T-helper 1 cell treated with Interleukin-12 subunit alpha and Interleukin-12 subunit beta and Interleukin-4 antibody, amounts not matched to agents 30 μg/mL and 1 μg/mL, for 36 hours (primary cell): ENCODE results near the gene SPR.

Experiments
- H3K27ac Mint-ChIP-seq: one replicate; pipeline ENCODE4 v1.8.0; 2021; ENCODE audit warnings: mild to moderate bottlenecking, mixed read lengths
- H3K27me3 Mint-ChIP-seq: one replicate; pipeline ENCODE4 v1.8.0; 2021; ENCODE audit warnings: low read depth, mixed read lengths
- H3K36me3 Mint-ChIP-seq: one replicate; pipeline ENCODE4 v1.8.0; 2021; ENCODE audit warnings: low read depth, mixed read lengths
- H3K4me1 Mint-ChIP-seq: one replicate; pipeline ENCODE4 v1.8.0; 2021; ENCODE audit warnings: low read depth, mixed read lengths
- H3K4me3 Mint-ChIP-seq: one replicate; pipeline ENCODE4 v1.8.0; 2021; ENCODE audit warnings: mild to moderate bottlenecking, moderate library complexity, mixed read lengths
- H3K9me3 Mint-ChIP-seq: one replicate; pipeline ENCODE4 v1.8.0; 2021; ENCODE audit warnings: mixed read lengths

SPR gene

DNA sequence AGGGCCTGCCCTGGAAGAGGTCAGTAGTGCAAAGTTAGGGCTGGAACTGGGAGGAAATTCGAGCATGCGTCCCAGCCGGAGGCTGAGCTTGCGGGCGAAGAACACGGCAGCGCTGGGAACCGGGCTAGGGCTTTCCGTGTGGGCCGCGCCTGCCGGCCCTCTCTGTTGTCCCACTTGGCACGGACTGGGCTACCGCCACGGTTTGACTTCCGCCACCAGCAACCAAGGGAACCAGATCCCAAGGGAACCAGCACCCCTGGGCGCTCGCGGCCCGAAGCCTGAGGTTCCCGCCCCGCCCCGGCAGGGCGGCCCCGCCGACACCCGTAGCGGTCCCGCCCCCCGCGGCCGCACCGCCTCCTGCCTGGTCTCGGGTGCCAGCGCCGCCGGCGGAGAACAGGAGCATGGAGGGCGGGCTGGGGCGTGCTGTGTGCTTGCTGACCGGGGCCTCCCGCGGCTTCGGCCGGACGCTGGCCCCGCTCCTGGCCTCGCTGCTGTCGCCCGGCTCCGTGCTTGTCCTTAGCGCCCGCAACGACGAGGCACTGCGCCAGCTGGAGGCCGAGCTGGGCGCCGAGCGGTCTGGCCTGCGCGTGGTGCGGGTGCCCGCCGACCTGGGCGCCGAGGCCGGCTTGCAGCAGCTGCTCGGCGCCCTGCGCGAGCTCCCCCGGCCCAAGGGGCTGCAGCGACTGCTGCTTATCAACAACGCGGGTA lies at the start of gene SPR:
Gene SPR (plus strand): TSS at position 377 of the 708 bp plus-strand sequence. CDS start 25 bp downstream, at position 402.
- no peaks in the 10 kb centered on the region for H3K36me3 Mint-ChIP-seq
- H3K27me3 Mint-ChIP-seq: peaks cover 24% of the 10 kb centered on the region
- peaks cover 3% of the 10 kb centered on the region for H3K4me1 Mint-ChIP-seq
- H3K9me3 Mint-ChIP-seq: no peaks in the 10 kb centered on the region
- no peak within 1 kb of the TSS for H3K27ac Mint-ChIP-seq
- peak within 1 kb of the TSS; percentile 67 for H3K4me3 Mint-ChIP-seq

GRCh38 chr2:72840066-72840465 lies 47.1 kb upstream of the SPR start:
- H3K27ac Mint-ChIP-seq: no peak overlapping the region
- no peaks in the 10 kb centered on the region for H3K9me3 Mint-ChIP-seq
- H3K4me1 Mint-ChIP-seq: no peaks in the 10 kb centered on the region
- H3K27me3 Mint-ChIP-seq: peaks cover 22% of the 10 kb centered on the region
- H3K4me3 Mint-ChIP-seq: no peak overlapping the region
- H3K36me3 Mint-ChIP-seq: no peaks in the 10 kb centered on the region

- H3K9me3 Mint-ChIP-seq: no peaks in the 10 kb centered on the region
- H3K27ac Mint-ChIP-seq: no peak overlapping the region
- H3K36me3 Mint-ChIP-seq: no peaks in the 10 kb centered on the region
- peaks cover 16% of the 10 kb centered on the region for H3K27me3 Mint-ChIP-seq
- no peak overlapping the region for H3K4me3 Mint-ChIP-seq
- H3K4me1 Mint-ChIP-seq: no peaks in the 10 kb centered on the region
Measured at GRCh38 chr2:72841462-72842125, 45.6 kb upstream of the SPR start.

DNA sequence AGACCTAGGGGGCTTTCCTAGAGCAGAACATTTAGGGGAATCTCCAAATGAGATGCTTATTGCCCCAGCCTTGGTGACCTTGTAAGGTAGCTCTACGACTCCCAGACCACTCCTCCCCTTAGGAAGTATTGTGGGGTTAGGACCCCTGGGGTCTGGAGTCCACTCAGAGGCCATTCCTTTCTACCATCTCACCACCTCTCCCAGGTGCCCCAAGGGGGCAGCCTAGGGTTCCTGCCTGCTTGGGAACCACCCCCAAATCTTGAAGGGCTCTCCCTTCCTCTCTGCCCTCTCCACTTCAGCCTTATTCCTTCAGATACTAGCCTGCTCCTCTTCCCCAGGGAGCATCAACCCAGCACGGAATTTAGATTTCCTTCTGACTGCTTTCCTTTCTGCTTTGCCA lies 43.9 kb upstream of the SPR start:
- no peaks in the 10 kb centered on the region for H3K36me3 Mint-ChIP-seq
- H3K27me3 Mint-ChIP-seq: peaks cover 12% of the 10 kb centered on the region
- no peaks in the 10 kb centered on the region for H3K4me1 Mint-ChIP-seq
- no peak overlapping the region for H3K27ac Mint-ChIP-seq
- no peaks in the 10 kb centered on the region for H3K9me3 Mint-ChIP-seq
- no peak overlapping the region for H3K4me3 Mint-ChIP-seq

DNA sequence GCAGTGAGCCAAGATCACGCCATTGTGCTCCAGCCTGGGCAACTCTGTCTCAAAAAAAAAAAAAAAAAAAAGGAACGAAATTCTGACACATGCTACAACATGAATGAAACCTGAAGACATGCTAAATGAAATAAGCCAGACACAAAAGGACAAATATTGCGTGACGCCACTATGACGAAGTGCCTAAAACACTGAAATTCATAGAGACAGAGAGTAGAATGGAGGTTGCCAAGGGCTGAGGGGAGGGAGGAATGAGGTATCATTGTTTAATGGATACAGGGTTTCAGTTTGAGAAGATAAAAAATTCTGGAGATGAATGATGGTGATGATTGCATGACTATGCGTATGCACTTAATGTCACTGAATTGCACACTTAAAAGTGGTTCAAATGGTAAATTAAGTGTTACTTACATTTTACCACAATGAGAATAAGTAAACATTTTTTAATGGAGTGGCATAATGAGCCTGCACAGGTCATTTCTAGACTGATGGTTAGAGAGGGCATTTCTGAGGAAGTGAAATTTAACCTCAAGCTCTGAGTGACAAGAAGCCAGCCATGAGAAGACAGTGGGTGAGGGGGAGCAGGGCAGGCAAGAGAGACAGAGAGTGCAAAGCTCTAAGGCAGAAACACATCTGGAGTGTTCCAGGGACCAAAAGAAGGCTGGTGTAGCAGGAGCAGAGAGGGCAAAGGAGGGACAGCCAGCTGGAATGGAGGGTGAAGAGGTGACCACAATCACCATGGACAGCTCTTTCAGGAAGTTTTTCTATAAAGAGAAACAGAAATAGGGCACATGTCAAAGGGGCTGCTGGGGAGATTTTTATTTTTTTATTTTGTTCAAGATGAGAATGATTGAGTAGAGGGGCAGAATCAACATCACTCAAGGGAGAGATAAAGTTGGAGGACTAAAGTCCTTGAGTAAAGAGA lies 40.8 kb upstream of the SPR start:
- Mint-ChIP-seq H3K9me3 (no peaks in the 10 kb centered on the region), H3K36me3 (no peaks in the 10 kb centered on the region), H3K27ac (no peak overlapping the region), H3K4me1 (no peaks in the 10 kb centered on the region), H3K4me3 (no peak overlapping the region), H3K27me3 (peaks cover 4% of the 10 kb centered on the region)

DNA sequence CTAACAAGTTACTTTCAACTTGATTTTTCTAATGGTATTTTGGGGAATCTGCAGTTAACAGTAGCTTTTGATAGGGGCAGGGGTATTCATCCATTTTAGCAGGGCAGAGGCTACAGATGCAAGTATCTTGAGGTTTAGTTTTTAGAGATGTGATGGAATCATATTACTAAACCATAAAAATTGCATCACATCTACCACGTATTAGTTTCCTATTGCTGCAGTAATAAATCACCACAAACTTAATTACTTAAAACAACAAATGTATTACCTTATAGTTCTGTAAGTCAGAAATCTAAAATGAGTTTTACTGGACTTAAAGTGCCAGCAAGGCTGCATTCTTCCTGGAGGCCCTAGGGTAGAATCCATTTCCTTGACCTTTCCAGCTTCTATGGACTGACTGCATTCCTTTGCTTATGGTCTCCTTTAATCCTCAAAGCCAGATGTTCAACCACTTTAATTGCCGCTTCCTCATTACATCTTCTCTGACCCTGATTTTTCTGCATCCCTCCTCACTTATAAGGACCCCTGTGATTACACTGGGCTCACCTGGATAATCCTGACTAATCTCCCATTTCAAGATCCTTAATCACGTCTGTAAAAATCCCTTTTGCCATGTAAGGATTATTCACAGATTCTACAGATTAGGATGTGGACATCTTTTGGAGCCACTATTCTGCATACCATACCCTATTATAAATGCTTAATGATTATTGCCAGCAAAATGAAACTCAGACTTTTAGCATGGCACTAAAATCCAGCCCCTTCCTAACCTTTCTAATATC lies 39.5 kb upstream of the SPR start:
- Mint-ChIP-seq H3K27me3 (peaks cover 8% of the 10 kb centered on the region), H3K27ac (no peak overlapping the region), H3K36me3 (no peaks in the 10 kb centered on the region), H3K9me3 (no peaks in the 10 kb centered on the region), H3K4me1 (no peaks in the 10 kb centered on the region), H3K4me3 (no peak overlapping the region)

DNA sequence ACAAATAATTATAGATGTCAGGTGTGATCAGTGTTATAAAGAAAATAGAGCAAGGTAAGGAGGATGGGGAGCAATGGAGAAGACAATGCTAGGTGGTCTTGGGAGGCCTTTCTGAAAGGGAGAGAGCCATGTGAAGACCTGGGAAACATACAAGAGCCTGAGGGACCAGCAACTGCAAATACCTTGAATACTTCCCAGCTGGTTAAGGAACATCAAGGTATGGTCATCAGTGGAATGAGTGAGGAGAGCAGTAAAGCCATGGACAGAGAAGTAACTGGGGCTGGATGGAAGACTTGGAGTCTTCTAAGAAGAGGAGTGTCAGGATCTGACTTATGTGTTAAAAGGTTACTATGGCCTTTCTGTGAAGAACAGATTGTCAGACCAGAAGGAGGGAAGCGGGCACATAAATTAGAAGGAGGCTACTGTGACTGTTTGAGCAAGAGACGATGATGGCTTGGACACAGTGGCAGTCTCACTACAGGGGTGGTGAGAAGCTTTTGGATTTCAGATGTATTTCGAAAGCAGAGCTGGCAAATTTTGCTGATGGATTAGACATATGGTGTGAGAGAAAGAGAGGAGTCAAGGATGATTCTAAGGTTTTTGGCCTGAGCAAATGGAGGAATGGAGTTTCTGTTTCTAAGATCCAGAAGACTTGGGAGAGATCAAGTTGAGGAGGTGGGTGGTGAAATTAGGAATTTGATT lies 38.6 kb upstream of the SPR start:
- Mint-ChIP-seq H3K9me3 (no peaks in the 10 kb centered on the region), H3K4me1 (no peaks in the 10 kb centered on the region), H3K36me3 (no peaks in the 10 kb centered on the region), H3K27me3 (peaks cover 5% of the 10 kb centered on the region), H3K4me3 (no peak overlapping the region), H3K27ac (no peak overlapping the region)

DNA sequence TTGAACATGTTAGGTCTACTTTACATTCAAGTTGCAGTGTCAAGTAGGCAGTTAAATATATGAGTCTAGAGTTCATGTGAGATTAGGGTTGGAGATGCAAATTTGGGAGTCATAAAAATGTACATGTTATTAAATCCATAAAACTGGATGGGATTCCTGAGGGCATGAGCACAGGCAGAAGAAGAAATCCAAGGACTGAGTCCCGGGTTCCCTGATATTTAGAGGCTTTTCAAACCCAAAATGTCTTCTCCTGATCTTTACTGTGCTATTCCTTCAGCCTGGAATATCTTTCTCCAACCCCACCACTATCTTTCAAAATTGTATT lies 38.1 kb upstream of the SPR start:
- H3K27me3 Mint-ChIP-seq: peaks cover 5% of the 10 kb centered on the region

GRCh38 chr2:72851333-72851732 lies 35.9 kb upstream of the SPR start:
- H3K4me3 Mint-ChIP-seq: no peak overlapping the region
- H3K27ac Mint-ChIP-seq: no peak overlapping the region
- no peaks in the 10 kb centered on the region for H3K9me3 Mint-ChIP-seq
- H3K4me1 Mint-ChIP-seq: no peaks in the 10 kb centered on the region
- no peaks in the 10 kb centered on the region for H3K36me3 Mint-ChIP-seq
- peaks cover 18% of the 10 kb centered on the region for H3K27me3 Mint-ChIP-seq

More for the DNA sequence above, 38.1 kb upstream of the SPR start:
- Mint-ChIP-seq H3K27ac (no peak overlapping the region), H3K4me1 (no peaks in the 10 kb centered on the region), H3K4me3 (no peak overlapping the region), H3K36me3 (no peaks in the 10 kb centered on the region), H3K9me3 (no peaks in the 10 kb centered on the region)

DNA sequence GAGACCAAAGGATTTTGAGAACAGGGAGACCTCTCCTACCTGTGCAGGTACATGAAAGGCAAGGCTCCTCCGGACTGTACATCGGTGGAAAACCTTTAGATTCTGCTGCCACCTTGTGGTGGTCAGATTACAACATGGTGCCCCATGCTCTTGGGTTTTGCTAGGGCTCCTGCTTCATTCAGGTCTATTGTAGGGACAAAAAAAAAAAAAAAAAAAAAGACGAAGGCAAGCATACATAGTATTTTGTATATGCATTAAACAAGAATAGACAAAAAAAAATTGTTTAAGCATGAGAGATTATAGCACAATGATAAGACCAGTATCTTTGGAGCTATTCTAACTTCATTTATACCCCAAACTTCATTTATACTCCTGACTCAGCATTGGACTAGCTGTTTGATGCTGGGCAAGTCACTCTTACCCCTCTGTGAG lies 27.4 kb upstream of the SPR start:
- H3K4me1 Mint-ChIP-seq: peaks cover 8% of the 10 kb centered on the region
- H3K27ac Mint-ChIP-seq: no peak overlapping the region
- peaks cover 45% of the 10 kb centered on the region for H3K27me3 Mint-ChIP-seq
- H3K36me3 Mint-ChIP-seq: no peaks in the 10 kb centered on the region
- no peak overlapping the region for H3K4me3 Mint-ChIP-seq
- H3K9me3 Mint-ChIP-seq: no peaks in the 10 kb centered on the region

GRCh38 chr2:72862239-72862988 lies 24.8 kb upstream of the SPR start:
- Mint-ChIP-seq H3K27me3 (peaks cover 31% of the 10 kb centered on the region), H3K4me3 (peak overlapping the region; percentile 69), H3K9me3 (no peaks in the 10 kb centered on the region), H3K4me1 (peaks cover 8% of the 10 kb centered on the region), H3K27ac (no peak overlapping the region), H3K36me3 (no peaks in the 10 kb centered on the region)

DNA sequence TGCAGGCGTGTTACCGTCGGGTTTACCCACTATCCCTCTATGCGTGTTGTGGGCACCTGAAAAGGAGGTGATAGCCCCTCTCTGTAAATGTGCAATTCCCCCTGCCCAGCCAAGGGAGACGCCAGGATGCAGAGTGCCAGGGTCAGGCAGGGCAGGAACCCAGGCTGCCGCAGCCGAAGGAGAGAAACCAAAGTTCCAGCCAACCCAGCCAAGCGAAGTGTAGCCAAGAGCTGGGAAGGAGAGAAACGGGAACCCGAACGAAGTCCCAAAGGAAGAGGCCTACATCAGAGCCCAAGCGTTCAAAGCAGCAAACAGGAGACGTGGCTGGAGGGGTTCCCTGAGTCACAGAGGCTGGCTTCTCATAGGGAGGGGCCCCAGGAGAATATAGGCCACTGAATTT lies 24.2 kb upstream of the SPR start:
- Mint-ChIP-seq H3K4me3 (no peak overlapping the region), H3K27me3 (peaks cover 27% of the 10 kb centered on the region), H3K9me3 (no peaks in the 10 kb centered on the region), H3K36me3 (no peaks in the 10 kb centered on the region), H3K4me1 (peaks cover 8% of the 10 kb centered on the region), H3K27ac (no peak overlapping the region)

DNA sequence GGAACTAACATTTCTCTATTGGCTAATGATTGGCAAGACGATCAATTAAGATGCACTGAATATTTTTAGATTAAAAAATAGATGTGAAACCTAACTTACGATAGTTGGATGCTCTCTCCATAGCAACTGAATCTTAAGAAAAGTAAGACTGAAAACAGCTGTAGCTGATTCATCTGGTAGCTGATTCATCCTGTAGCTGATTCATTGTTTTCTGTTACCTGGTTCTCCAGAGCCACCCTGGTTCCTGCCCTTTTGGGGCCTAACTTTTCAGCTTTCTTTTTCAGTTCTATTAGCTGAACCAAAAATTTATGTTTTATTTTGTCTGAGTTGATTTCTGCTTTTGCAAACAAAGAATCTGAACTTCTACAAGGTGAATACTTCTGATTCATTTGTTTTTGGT lies 22.7 kb upstream of the SPR start:
- Mint-ChIP-seq H3K36me3 (no peaks in the 10 kb centered on the region), H3K27me3 (peaks cover 32% of the 10 kb centered on the region), H3K4me1 (peaks cover 8% of the 10 kb centered on the region), H3K27ac (no peak overlapping the region), H3K4me3 (no peak overlapping the region), H3K9me3 (no peaks in the 10 kb centered on the region)
